ENCODE measurements around the gene FAM216B.
"Not testable (repeated sequence)": the region's sequence is repeated elsewhere in the genome, so short reads cannot be mapped to it uniquely, and the experiment has no call there.

The FAM216B gene

GRCh38 chr13:42780044-42780443 is 1.3 kb upstream of the FAM216B start:
- DNase-seq (ENCODE audit: low read depth in 1 of 2, low spot score in 1 of 2), result no peak

- DNase-seq (ENCODE audit: low read depth in 1 of 2, low spot score in 1 of 2), result no peak
Observed at GRCh38 chr13:42786715-42787114, 5.3 kb downstream of the FAM216B start.

GRCh38 chr13:42788601-42789000 is 7.2 kb downstream of the FAM216B start:
- no peak for DNase-seq (ENCODE audit: low read depth in 1 of 2, low spot score in 1 of 2)

DNA sequence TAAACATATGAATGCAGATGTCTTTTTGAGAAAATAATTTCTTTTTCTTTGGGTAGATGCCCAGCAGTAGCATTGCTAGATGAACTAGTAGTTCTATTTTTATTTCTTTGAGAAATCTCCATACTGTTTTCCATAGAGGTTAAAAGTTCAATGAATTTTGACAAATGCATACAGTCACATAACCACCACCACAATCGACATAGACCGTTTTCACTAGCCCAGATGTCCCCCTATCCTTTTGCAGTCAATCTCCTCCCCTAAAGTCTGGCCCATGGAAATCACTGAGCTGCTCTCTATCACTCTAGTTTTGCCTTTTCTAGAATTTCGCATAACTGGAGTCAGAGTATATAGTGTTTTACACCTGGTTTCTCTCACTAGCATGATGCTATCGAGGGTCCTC is 10.8 kb downstream of the FAM216B start:
- no peak for DNase-seq (ENCODE audit: low read depth in 1 of 2, low spot score in 1 of 2)

DNA sequence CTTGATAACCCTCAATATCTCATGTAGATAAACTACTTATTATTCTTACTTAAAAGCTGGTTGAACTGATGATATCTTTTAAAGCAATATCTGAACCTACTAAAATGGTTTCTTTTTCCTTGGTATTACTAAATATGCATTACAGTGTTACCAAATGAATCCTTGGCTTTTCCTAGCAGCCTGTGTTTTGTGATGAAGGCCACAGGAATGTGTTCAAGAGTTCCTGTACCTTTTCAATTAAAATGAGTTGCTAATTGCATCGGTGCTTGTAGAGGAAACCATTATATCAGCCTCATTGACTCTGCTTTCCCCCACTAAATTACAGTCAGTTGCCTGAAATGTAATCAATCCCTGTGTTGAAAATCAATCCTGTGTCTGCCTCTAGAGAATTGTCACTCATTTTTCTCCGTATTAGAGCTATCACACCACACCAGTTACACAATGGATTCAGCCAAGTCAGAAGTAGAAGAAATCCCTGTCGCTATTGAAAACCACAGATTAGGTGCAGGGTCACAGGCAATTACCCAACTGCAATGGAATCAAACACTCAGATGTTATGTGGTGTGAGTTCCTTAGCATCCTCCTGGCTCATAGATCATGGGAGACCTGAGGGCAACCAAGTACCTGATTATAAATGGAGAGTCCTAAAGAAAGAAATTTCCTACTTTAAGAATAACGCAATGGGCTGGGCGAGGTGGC is 13.3 kb downstream of the FAM216B start:
- no peak for DNase-seq (ENCODE audit: low read depth in 1 of 2, low spot score in 1 of 2)

GRCh38 chr13:42795666-42796065 is 14.3 kb downstream of the FAM216B start:
- no peak for DNase-seq (ENCODE audit: low read depth in 1 of 2, low spot score in 1 of 2)

DNA sequence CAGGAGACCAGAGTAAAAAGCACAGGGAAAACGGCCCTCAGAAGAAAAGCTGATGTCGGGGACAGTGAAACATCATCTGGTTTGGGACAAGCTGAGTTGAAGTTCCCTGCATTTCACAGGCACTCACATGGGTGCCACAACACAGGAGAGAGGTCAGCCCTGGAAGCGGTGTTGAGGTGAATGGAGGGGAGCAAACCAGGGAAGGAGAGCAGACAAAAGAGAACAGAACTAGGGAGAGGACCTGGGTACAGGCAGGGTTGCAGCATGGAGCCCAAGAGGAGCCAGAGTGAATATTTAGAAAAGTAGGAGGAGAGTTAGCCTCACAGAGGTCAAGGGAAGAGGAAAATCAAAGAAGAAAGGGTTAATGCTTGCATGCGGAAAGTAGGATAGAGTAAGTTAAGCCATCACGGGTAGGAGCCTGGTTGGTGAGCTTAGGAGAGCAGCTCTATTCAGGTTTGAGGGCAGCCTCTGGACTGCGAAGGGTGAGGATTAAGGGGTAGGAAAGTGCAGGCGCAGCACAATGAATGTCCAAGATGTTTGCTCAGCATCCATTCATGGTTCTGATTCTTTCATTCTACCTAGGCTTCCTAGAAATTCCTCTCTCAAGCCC is 15.5 kb downstream of the FAM216B start:
- DNase-seq (ENCODE audit: low read depth in 1 of 2, low spot score in 1 of 2), result no peak

DNA sequence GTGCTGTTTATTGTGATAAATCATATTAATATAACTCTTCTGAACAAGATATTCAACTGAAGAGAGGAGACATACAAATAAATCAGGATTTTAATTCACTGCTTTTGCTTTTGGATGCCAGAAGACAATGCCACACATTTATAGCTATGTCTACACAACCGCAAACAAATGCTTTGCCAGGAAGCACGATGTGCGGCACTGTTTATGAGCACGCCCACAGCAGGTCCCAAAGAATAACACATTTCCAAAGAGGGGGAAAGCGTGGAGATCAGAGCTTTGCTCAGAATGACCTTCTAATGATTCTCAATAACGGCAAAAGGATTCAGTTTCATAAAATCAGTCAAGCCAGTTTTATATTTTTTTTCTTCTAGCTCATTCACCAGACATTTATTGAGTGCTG is 16.7 kb downstream of the FAM216B start:
- no peak for DNase-seq (ENCODE audit: low read depth in 1 of 2, low spot score in 1 of 2)

DNA sequence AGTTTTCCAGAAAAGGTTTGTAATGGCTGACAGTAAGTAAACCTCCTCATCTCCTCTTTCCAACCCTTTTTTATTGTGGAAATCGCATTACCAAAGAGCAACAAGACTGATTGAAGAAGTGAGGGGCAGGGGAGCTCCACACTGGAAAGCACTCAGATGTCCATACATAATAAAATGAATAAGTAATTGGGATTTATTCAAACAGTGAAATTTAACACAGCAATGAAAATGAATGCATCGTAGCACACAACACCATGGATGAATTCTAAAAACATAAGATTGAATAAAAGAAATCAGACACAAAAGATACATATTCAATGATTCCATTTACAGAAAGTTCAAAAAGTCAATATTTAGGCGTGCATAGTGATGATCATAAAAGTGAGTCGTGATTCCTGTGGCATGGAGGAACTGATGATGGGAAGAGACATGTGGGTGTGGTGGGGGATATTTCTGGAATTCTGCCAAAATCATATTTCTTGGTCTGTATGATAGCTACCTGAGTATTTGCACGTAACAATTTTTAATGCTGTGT is 18.8 kb downstream of the FAM216B start:
- DNase-seq (ENCODE audit: low read depth in 1 of 2, low spot score in 1 of 2), result no peak

GRCh38 chr13:42803563-42804204 is 22.3 kb downstream of the FAM216B start:
- no peak for DNase-seq (ENCODE audit: low read depth in 1 of 2, low spot score in 1 of 2)

GRCh38 chr13:42804244-42804874 is 23.0 kb downstream of the FAM216B start:
- DNase-seq (ENCODE audit: low read depth in 1 of 2, low spot score in 1 of 2), result no peak

GRCh38 chr13:42807241-42807640 is 25.9 kb downstream of the FAM216B start:
- no peak for DNase-seq (ENCODE audit: low read depth in 1 of 2, low spot score in 1 of 2)

DNA sequence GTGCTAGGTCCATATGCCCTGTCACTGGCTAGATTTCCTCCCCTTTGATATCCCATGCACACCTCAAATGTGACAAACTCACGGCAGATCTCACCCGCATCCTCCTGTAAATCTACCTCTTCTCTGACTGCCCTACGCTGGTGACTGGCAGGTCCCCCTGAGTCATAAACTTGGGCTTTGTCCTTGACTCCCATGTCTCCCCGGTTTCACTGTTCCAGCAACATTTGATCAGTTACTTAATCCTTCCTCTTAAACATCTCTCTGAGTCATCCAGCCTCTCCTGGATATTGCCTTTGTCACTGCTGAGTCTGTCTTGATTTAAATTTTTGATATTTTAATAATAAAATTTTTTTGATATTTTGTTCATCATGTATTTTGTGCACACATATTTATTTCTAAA is 26.5 kb downstream of the FAM216B start:
- no peak for DNase-seq (ENCODE audit: low read depth in 1 of 2, low spot score in 1 of 2)

DNA sequence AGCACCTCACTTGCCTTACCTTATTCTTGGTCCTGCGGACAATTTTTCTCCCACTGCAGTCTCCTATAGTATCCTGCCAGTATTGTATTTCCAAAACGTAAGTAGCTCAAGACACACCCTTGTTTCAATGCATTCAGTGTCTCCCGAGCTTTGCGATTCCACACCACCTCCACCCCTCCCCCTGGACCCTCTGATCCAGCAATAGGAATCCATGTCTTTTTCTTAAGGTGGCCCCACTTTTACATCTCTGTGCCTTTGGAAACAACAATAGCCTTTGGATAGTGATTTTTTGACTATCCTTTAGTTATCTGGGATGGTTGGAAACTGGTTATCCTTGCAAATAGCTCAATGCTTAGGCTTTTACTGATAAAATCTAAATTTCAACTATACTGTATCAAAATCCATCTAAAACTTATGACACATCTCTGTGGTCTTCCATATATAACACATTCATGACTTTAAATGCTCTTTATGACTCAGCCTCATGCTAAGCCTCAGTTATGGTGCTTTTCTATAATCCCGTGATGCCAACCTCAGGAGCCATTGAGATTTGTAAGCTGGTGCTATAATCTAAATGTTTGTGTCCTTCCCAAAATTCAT is 27.1 kb downstream of the FAM216B start:
- DNase-seq (ENCODE audit: low read depth in 1 of 2, low spot score in 1 of 2), result no peak

DNA sequence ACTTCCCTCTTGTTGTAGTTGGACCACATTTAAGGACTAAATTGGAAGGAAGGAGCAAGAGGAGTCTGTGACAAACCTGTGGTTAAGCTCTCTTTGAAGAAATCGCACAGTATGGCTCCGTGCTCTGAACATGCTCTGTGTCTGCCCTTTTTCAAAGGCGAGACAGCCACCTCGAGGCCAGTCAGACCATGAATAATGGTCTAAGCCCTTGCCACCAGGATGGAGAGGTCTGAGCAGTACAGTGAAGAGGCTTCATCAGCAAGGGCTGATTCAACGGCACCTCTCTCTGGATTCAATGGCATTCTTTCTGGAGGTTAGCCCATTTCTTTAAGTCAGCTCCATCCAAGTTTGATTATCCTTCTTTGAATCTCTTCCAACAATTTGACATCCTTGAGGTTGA is 30.9 kb downstream of the FAM216B start:
- DNase-seq (ENCODE audit: low read depth in 1 of 2, low spot score in 1 of 2), result no peak

DNA sequence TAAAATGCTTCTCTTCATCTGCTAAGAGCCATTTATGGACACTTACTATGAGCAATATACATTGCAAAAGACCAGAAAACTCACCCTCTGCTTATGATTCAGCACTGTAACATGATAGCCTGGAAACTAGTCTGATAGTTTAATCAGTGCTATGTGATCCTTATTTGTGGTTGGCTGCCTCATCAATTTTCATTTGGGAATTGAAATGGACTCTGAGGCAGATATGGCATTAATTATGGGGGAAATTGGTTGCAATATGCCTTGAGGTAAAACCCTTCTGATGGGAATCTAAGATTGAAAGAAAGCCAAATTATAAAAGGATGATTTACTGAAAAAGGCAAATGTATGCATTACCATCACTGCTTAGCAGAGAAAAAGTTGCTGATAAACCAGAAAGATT is 33.5 kb downstream of the FAM216B start:
- DNase-seq (ENCODE audit: low read depth in 1 of 2, low spot score in 1 of 2), result no peak

DNA sequence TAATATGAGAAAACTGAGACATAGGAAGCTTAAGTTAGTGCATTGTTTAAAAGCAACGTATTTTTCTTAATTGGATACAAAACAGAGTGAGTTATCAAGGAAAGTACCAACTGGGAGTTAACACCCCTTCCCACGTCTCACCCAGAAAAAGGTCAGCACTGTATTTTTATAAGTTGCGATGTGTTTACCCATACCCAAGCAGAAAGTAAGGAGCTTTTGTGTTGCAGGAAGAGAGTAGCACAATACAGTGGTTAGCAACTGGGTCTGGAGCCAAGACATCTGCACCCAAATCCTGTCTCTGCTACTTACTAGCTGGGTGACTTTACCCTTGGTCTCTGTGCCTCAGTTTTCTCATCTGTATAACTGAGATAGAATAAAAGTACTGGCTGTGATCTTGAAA is 34.3 kb downstream of the FAM216B start:
- no peak for DNase-seq (ENCODE audit: low read depth in 1 of 2, low spot score in 1 of 2)

DNA sequence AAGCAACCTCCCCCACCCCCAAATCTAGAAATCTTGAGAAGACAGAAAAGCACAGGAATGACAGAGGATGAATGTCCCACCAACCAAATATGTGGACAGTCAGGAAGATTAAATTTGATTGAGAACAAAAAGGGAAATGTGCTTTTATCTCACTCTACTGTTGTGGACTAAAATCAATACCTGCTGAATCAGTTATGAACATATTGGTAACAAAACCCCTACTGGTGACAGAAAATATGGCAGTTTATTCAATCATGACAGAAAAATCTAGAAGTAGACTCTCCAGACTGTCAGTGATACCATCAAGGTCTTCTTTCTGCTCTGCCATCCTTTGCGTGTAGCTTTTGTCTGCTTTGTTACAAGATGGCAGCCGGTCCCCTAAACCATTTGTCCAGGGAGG is 35.2 kb downstream of the FAM216B start:
- no peak for DNase-seq (ENCODE audit: low read depth in 1 of 2, low spot score in 1 of 2)

GRCh38 chr13:42819687-42820086 is 38.3 kb downstream of the FAM216B start:
- DNase-seq (ENCODE audit: low read depth in 1 of 2, low spot score in 1 of 2), result not testable (repeated sequence)

DNA sequence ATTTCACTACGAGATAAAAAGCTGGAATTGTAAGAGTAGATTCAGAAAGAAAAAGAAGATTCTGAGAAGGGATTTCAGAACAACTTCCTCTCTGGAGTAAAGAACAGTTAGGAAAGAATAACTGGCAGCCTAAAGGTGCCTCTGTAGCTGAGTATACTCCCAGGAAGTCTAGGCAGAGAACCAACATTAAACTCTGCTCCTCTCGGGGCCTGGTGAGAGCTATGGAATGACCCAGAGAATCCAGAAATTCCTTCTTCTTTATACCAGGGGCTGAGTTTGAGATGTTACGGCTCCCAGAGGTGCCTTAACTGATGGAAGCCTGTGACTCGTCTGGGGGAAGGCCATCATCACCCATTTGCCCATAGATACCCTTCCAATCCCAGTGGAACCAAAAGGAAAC is 39.1 kb downstream of the FAM216B start:
- no peak for DNase-seq (ENCODE audit: low read depth in 1 of 2, low spot score in 1 of 2)

GRCh38 chr13:42821437-42821836 is 40.1 kb downstream of the FAM216B start:
- DNase-seq (ENCODE audit: low read depth in 1 of 2, low spot score in 1 of 2), result no peak

Data from activated CD4-positive, alpha-beta T cell treated with anti-CD3 and anti-CD28 coated beads, Interleukin-2, amount 50 U/mL, for 24 hours (primary cell).